GM18526 (cell line): ENCODE data around the gene NPDC1.

ENCODE experiments used
- POLR2A ChIP-seq: IDR thresholded peaks from 3 replicates; pipeline ENCODE4 v1.6.1; 2011; ENCODE audit not compliant: insufficient read length; ENCODE audit errors: extremely low read depth

NPDC1 gene

DNA sequence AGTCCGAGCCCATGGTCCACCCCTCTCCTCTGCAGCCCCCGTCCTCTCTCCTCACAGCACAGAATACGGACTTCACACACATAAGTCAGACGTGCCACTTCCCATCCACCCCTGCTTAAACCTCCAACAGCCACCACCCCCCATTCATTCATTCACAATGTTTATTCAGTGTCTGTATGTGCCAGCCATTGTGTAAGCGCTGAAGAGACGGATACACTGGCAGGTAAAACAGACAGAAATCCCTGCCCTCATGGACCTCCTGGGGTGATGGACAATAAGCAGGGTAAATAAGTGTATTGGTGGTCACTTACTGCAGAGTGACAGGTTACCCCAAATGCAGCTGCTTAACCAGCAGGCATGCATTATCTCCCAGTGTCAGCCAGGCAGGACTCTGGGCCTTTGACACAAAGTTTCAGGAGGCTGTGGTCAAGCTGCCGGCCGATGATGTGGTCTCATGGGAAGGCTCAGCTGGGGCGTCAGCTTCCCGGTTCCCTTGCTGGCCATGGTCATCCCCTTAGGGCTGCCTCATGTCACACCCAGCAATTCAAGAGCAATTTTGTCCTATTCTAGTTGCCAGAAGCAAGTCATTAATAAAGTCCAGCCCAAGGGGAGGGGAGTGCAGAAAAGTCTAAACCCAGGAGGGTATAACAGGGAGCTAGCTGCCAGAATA is 55.6 kb downstream of the NPDC1 start:
- no peak for TF ChIP-seq POLR2A
